GM12878 (cell line): ENCODE data around the gene ZNF785.

Experiments
- ATF2 ChIP-seq: IDR thresholded peaks from 2 replicates; pipeline ENCODE4 v1.6.1; 2012; ENCODE audit warnings: low read length, inconsistent platforms
- CTCF ChIP-seq, 3 experiments: IDR thresholded peaks in 2 of 3; conservative IDR thresholded peaks in 1 of 3; 2 replicates each; pipeline ENCODE4 v1.5.1; 2011; ENCODE audit warnings: low read depth in 3 of 3, low read length in 3 of 3, mild to moderate bottlenecking in 3 of 3, control low read depth in 2 of 3, moderate library complexity in 2 of 3, inconsistent platforms in 1 of 3, mixed read lengths in 1 of 3; ENCODE audit not compliant: control insufficient read depth in 2 of 3, insufficient read depth in 1 of 3; ENCODE audit errors: extremely low read depth in 1 of 3
- EP300 ChIP-seq, 2 experiments: fragments of 150-350 bp in 1 of 2; IDR thresholded peaks; 2 replicates each; pipeline ENCODE4 v1.6.1; 2011 to 2012; ENCODE audit warnings: low read depth in 2 of 2, low read length in 2 of 2, borderline replicate concordance in 1 of 2, improper control_type of control experiment in 1 of 2, inconsistent platforms in 1 of 2; ENCODE audit not compliant: control insufficient read depth in 1 of 2
- MLLT1 ChIP-seq: fragments of 450-650 bp; IDR thresholded peaks from 2 replicates; pipeline ENCODE4 v1.6.1; 2016; ENCODE audit warnings: mild to moderate bottlenecking
- POLR2AphosphoS2 ChIP-seq: IDR thresholded peaks from 2 replicates; pipeline ENCODE4 v1.6.1; 2011; ENCODE audit warnings: low read depth, mild to moderate bottlenecking, low read length, improper control_type of control experiment, moderate library complexity
- RAD21 ChIP-seq: IDR thresholded peaks from 2 replicates; pipeline ENCODE4 v1.6.1; 2011; ENCODE audit warnings: mild to moderate bottlenecking, low read depth, low read length, moderate library complexity; ENCODE audit not compliant: insufficient read depth
- SIN3A ChIP-seq: IDR thresholded peaks from 2 replicates; pipeline ENCODE4 v1.6.1; 2012; ENCODE audit warnings: low read depth, low read length, improper control_type of control experiment

- no peak for TF ChIP-seq CTCF (IDR thresholded peaks at IDR 0.05 in 2 of 3, conservative IDR thresholded peaks at IDR 0.05 in 1 of 3; ENCODE audit: control insufficient read depth in 2 of 3, extremely low read depth in 1 of 3, insufficient read depth in 1 of 3, low read depth in 3 of 3, low read length in 3 of 3)
- no peak for TF ChIP-seq SIN3A
- no peak for TF ChIP-seq POLR2AphosphoS2
- no peak for TF ChIP-seq EP300 (IDR thresholded peaks at IDR 0.05; ENCODE audit: borderline replicate concordance in 1 of 2, control insufficient read depth in 1 of 2, low read depth in 2 of 2, low read length in 2 of 2)
- no peak for TF ChIP-seq ATF2
- no peak for TF ChIP-seq RAD21
- TF ChIP-seq MLLT1: no peak
Observed at GRCh38 chr16:30600929-30601328, 15.4 kb upstream of the ZNF785 start.
